NCI-H1694 (cell line): ENCODE data around the gene THRB.

ENCODE experiments used
- DNase-seq: peaks from one replicate; lab custom pipeline; 2025; lab: John Stamatoyannopoulos, UW

The THRB gene

DNA sequence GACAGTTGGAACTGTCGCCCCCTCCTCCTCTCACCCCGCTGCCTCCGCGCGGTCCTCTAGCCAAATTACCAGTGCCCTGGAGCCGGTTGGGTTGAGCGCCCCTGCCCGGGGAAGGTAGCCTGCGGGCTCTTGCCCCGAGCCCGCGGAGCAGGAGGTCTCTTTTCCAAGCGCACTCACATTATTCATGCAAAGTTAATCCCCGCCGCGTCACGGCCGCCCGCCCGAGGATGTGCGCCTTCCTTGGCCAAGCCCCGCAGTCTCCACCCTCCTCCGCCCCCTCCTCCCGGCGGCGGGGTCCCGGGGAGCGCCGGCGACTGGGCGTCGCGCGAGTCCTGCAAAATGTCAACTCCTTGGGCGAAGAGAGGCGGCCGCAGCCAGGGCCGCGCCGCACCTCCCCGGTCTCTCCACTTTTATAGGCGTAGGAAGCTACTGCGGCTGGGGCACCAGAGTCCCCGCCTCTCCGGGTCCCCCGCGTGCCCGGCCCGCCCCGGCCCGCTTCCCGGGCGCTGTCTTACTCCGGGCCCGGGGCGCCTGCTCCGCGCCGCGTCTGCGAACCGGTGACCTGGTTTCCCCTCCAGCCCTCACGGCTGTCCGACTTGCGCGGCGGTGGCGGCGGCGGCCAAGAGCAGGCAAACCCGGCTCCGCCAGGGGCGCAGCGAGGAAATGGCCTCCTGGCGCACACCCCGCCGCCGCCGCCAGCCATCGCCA lies at the start of gene THRB:
TSS of gene THRB (minus strand) at position 233 of the 708 bp plus-strand sequence.
- DNase-seq = no peak

GRCh38 chr3:24541935-24542334 lies 47.3 kb upstream of the THRB start:
- no peak for DNase-seq

DNA sequence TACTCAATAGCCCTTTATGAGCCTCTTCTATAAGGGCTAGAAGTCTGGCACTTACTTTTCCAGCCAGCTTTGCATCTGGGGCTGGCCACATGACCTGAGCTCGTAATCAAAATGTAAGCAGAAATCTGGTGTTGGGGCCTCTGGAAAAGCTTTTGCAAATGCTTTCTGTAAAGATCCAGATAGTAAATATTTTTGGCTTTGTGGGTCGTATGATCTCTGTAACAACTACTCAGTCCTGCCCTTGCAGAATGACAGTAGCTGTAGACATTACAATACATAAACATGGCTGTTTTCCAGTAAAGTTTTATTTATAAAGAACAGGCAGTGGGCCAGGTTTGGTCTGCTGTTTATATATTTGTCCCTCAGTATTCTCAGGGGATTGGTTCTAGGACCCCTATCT lies 46.2 kb upstream of the THRB start:
- DNase-seq = no peak

DNA sequence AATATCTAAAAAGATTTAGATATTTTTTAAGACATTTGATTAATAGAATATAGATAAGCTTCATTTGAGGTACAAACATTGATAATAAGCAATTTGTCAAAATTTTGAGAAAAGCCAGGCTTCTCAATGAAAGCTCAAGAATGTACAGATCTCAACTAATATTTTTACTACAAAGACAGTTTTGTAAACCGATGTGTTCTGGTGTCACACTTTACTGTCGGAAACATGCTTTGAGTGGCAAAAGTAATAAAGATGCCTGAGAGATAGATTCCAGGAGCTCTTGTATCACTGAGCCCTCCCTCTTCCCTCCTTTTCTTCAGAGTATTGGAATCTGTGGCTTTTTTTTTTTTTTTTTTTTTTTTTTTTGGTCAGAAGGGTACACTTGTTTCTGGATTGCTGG lies 45.0 kb upstream of the THRB start:
- DNase-seq = no peak

- DNase-seq = no peak
Observed at GRCh38 chr3:24538891-24539290, 44.2 kb upstream of the THRB start.

GRCh38 chr3:24533561-24534193 lies 39.0 kb upstream of the THRB start:
- DNase-seq = no peak

DNA sequence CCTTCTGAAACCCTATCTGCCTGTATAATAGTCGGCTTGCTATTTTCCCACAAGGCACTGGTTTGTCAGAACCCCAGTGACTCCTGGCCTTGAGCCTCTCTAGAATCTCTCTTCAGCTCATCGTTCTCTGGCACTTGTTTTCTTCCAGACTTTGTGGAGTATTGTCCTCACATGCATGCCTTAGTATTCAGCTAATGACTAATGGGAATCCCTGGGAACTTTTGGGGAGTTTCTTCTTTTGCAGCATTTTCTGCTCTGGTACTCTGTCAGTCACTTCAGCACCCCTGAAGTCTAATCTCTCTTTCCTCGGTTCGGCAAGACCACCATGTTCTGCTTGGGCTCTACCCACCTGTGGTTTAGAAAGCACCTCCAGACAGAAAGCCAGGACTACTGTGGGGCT lies 35.8 kb upstream of the THRB start:
- no peak for DNase-seq

DNA sequence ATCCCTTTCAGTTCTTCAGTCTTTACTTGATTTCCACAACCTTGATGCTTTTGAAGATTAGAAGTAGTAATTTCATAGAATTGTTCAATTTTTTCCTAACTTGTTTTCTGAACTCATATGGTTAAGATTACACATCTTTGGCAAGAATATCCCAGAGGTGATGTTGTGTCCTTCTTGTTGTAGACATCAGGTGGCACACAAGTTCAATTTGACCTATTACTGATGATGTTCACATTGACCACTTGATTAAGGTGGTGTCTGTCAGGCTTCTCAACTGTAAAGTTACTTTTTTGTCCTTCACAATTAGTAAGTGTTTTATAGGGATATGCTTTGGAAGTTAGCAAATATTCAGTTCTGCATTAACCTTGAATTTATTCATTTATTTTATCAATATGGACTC lies 34.6 kb upstream of the THRB start:
- no peak for DNase-seq

DNA sequence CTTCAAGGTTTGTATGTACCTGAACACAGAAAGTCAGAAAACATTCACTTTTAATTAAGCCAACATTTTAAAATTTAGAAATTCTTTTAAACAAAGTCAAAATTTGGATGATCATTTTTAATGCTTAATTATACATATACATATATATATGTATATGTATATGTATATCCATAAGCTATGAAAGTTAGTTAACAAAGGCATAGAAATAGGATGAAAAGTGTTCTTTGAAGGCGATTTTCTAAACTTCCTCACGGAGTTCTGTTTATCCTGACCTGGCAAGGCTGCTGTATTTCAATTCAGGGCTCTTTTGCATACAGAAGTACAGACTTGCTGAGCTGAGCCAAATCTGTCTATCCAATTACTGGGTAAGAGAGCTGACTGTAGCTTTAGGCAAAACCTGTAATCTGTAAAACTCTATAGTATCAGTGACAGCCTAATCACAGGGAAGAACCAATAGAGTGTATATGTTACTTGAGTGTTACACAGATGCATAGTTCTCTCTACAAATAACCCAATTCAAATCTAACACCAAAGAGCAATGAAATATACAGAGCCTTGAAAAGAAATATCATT lies 32.1 kb upstream of the THRB start:
- DNase-seq = no peak

DNA sequence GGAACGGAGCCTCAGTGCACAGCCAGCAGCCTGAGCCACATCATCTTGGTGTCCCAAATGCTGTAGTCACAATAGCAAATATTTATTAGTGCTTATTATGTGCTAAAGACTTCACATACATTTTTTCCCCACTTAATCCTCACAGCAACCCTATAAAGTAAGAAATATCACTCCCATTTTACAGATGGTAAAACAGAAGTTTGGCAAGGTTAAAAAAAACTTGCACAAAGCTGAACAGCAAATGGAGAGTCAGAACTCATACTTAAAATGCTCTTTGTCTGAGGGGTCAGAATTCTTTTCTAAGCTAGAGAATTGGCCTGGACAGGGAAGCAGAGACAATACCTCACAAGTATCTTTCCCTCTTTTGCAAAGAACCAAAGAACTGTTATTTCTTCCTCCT lies 30.9 kb upstream of the THRB start:
- no peak for DNase-seq

- no peak for DNase-seq
Observed at GRCh38 chr3:24525022-24525421, 30.4 kb upstream of the THRB start.

- DNase-seq = no peak
Observed at GRCh38 chr3:24523988-24524727, 29.5 kb upstream of the THRB start.

- no peak for DNase-seq
Observed at GRCh38 chr3:24523215-24523614, 28.6 kb upstream of the THRB start.

GRCh38 chr3:24522146-24522579 lies 27.5 kb upstream of the THRB start:
- DNase-seq = no peak

- DNase-seq = no peak
Observed at GRCh38 chr3:24521420-24522145, 26.9 kb upstream of the THRB start.

GRCh38 chr3:24520976-24521419 lies 26.3 kb upstream of the THRB start:
- no peak for DNase-seq

- DNase-seq = no peak
Observed at GRCh38 chr3:24520101-24520495, 25.4 kb upstream of the THRB start.

DNA sequence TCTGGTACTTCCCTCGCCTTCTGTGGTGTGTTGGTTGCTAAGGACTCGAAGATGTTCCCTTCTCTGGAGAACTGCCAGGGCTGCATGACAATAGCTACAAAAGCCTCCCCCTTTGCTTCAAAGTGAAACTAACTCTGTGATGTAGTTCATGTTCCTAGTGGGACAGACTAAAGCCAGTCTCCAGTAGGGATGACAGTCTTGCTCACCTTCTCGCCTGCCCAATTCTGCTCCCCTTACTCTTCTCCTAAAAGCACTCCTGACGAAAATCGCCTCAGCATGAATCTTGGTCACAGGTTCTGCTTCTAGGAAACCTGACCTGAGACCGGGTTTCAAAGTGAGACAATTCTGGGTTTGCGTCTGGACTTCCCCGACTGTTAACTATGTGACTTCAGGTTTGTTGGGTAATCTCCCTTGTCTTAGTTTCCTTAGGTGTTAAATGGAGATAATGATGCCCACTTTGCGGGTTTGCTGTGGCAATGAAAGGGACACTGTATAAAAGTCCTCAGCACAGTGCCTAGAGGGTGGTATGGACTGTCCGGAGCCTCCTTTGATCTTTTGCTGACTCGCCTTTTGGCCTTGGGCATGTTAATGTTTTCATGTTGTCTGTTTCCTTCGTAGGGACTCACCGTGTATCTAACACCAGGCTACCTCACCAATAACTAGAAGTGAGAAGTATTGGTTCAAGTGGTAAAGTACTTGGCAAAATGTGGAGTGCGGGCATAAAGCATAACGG lies 24.9 kb upstream of the THRB start:
- no peak for DNase-seq

DNA sequence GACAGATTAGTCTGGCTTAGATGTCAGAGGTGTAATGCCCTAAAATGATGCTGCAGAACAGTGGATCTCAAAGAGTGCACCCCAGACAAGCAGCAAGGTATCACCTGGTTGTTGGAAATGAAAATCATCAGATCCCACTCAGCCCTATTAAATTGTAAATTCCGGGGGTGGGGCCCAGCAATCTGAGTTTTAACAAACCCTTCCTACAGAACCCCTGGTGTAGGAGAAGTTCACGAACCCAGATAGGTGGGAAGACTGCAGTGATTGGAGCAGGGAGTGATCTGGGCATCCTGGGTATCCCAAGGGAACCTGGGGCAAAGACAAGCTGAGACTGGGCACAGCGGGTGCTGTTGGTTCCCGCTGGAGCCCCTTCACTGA lies 24.3 kb upstream of the THRB start:
- no peak for DNase-seq

GRCh38 chr3:24514119-24514518 lies 19.5 kb upstream of the THRB start:
- no peak for DNase-seq

- no peak for DNase-seq
Observed at GRCh38 chr3:24513463-24513862, 18.8 kb upstream of the THRB start.
